ENCODE measurements around the gene HSPA8. TPM values are rescaled to one million over a fixed set of nuclear protein-coding genes. Genes with fewer than 3 reads are reported as not detected.
A peak's percentile ranks its signal among the peaks of the same experiment; 100 is the strongest.

The HSPA8 gene
- total and polyA plus RNA-seq, 2 of the 13 experiments (the other 11 are each of a cell fraction or from before 2014, with no cell fraction given) = 936 to 2,151 TPM

GRCh38 chr11:123052901-123053721, 8.8 kb downstream of the HSPA8 start:
- peak; percentile 36 for ATAC-seq
- Histone ChIP-seq H3K36me3 (replicated peaks in 1 of 2; ENCODE audit: control insufficient read depth in 1 of 2, insufficient read depth in 2 of 2, low read length in 2 of 2) (peaks cover 8 to 21% of the 10 kb centered on the region in 2 experiments), H3K27me3 (ENCODE audit: control insufficient read depth in 1 of 2, insufficient read depth in 2 of 2, low read length in 2 of 2) (no peaks in the 10 kb centered on the region; a peak in 1 of 5 replicates), H4K20me1 (ENCODE audit: insufficient read depth, low read length) (peaks cover 34% of the 10 kb centered on the region), H2AFZ (ENCODE audit: low read length) (no peak overlapping the region), H3K79me2 (ENCODE audit: insufficient read depth, low read length) (no peaks in the 10 kb centered on the region), H3K9me3 (ENCODE audit: low read length) (no peaks in the 10 kb centered on the region), H3K4me3 (replicated peaks in 1 of 3; ENCODE audit: insufficient read depth in 1 of 3, low read depth in 2 of 3, low read length in 3 of 3) (no peak overlapping the region), H3K4me1 (ENCODE audit: insufficient read depth, low read length) (peaks cover 6% of the 10 kb centered on the region), H3K27ac (ENCODE audit: extremely low read length, insufficient read depth, low read length) (no peak overlapping the region), H3K9ac (ENCODE audit: insufficient read depth, low read depth, low read length) (no peak overlapping the region), H3K4me2 (ENCODE audit: low read depth, low read length) (no peak overlapping the region)
- ChIA-PET CTCF (ENCODE audit: low intra/inter-chr PET ratio, low total read pairs) (interaction anchor here (1.4 kb wide), 1 partner anchor 189 kb away, joined by 3 read pairs; no protein-coding TSS in a partner anchor), POLR2A (interaction anchor here (1.0 to 3.7 kb wide), 2 partner anchors 10 to 199 kb away, joined by 3 to 38 read pairs; partner anchors contain the start of gene HSPA8)
- in situ Hi-C loops (cut with HindIII; ENCODE audit: extremely low pct_ligation_motif_present, low pct_unique_long_range_greater_than_20kb) (no loop called here), intact Hi-C loops (cut with micrococcal nuclease; ENCODE audit: unreplicated experiment) (no loop called here)
- DNase-seq (ENCODE audit: low spot score) = no peak
- TF ChIP-seq RBFOX2 (IDR thresholded peaks at IDR 0.05; ENCODE audit: low read depth, low read length) = 0 out of 2 replicates have a peak, but pooled peaks have one; percentile 5
- no peak for TF ChIP-seq IRF2 (CRISPR knock-in tag; IDR thresholded peaks at IDR 0.05)
- no TSS peak for BruUV-seq (replicated peaks)
- FAIRE-seq = no peak
- 97% methylated on average over 5 of the region's 5 CpGs for WGBS (ENCODE audit: low lambda C conversion rate)

GRCh38 chr11:123051634-123052033, 10.3 kb downstream of the HSPA8 start:
- Histone ChIP-seq H3K4me2 (ENCODE audit: low read depth, low read length) (no peak overlapping the region), H3K36me3 (replicated peaks in 1 of 2; ENCODE audit: control insufficient read depth in 1 of 2, insufficient read depth in 2 of 2, low read length in 2 of 2) (peaks cover 2 to 7% of the 10 kb centered on the region in 2 experiments; a peak in 4 of 5 replicates), H3K9me3 (ENCODE audit: low read length) (no peaks in the 10 kb centered on the region), H3K27me3 (ENCODE audit: control insufficient read depth in 1 of 2, insufficient read depth in 2 of 2, low read length in 2 of 2) (peaks cover 0 to 12% of the 10 kb centered on the region in 2 experiments; a peak in 3 of 5 replicates), H3K9ac (ENCODE audit: insufficient read depth, low read depth, low read length) (no peak overlapping the region), H3K4me1 (ENCODE audit: insufficient read depth, low read length) (no peaks in the 10 kb centered on the region), H3K79me2 (ENCODE audit: insufficient read depth, low read length) (no peaks in the 10 kb centered on the region), H2AFZ (ENCODE audit: low read length) (no peak overlapping the region), H3K27ac (ENCODE audit: extremely low read length, insufficient read depth, low read length) (no peak overlapping the region), H3K4me3 (replicated peaks in 1 of 3; ENCODE audit: insufficient read depth in 1 of 3, low read depth in 2 of 3, low read length in 3 of 3) (no peak overlapping the region), H4K20me1 (ENCODE audit: insufficient read depth, low read length) (peaks cover 20% of the 10 kb centered on the region)
- FAIRE-seq = no peak
- 89% methylated on average over 4 of the region's 4 CpGs for WGBS (ENCODE audit: low lambda C conversion rate)
- ChIA-PET POLR2A (interaction anchor here (2.5 to 3.7 kb wide), 2 partner anchors 11 kb away, joined by 7 to 38 read pairs; partner anchors contain the start of gene HSPA8), CTCF (ENCODE audit: low intra/inter-chr PET ratio, low total read pairs) (no interaction called here)
- no peak; the same call in 2 of the 3 replicates for ATAC-seq
- intact Hi-C loops (cut with micrococcal nuclease; ENCODE audit: unreplicated experiment) = no loop called here
- no TSS peak for BruUV-seq (replicated peaks)
- no peak for DNase-seq (ENCODE audit: low spot score)
- in situ Hi-C loops (cut with HindIII; ENCODE audit: extremely low pct_ligation_motif_present, low pct_unique_long_range_greater_than_20kb) = no loop called here
- TF ChIP-seq SP1 (IDR thresholded peaks at IDR 0.05) (no peak), SP1 (CRISPR knock-in tag; IDR thresholded peaks at IDR 0.05) (no peak), EZH2 (conservative IDR thresholded peaks at IDR 0.05; ENCODE audit: low read depth, low read length) (no peak), ZNF816 (CRISPR knock-in tag; IDR thresholded peaks at IDR 0.05; ENCODE audit: borderline replicate concordance) (no peak), ZNF614 (CRISPR knock-in tag; IDR thresholded peaks at IDR 0.05; ENCODE audit: borderline replicate concordance) (no peak), TRAFD1 (CRISPR knock-in tag; IDR thresholded peaks at IDR 0.05; ENCODE audit: borderline replicate concordance) (no peak), FOXO4 (CRISPR knock-in tag; conservative IDR thresholded peaks at IDR 0.05) (no peak), ZBTB20 (CRISPR knock-in tag; IDR thresholded peaks at IDR 0.05; ENCODE audit: borderline replicate concordance, low read depth) (no peak), NPAS2 (CRISPR knock-in tag; IDR thresholded peaks at IDR 0.05; ENCODE audit: borderline replicate concordance) (no peak), ZFY (CRISPR knock-in tag; IDR thresholded peaks at IDR 0.05) (no peak), ZNF292 (CRISPR knock-in tag; IDR thresholded peaks at IDR 0.05; ENCODE audit: borderline replicate concordance, low read depth) (no peak)
